ENCODE measurements around the gene WNT1.

WNT1 gene

DNA sequence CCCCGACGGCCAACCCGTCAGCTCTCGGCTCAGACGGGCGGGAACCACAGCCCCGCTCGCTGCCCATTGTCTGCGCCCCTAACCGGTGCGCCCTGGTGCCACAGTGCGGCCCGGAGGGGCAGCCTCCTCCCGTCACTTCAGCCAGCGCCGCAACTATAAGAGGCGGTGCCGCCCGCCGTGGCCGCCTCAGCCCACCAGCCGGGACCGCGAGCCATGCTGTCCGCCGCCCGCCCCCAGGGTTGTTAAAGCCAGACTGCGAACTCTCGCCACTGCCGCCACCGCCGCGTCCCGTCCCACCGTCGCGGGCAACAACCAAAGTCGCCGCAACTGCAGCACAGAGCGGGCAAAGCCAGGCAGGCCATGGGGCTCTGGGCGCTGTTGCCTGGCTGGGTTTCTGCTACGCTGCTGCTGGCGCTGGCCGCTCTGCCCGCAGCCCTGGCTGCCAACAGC is at the start of gene WNT1:
Gene WNT1, plus strand, starts transcription at position 32 of the 450 bp plus-strand sequence. Its CDS starts 329 bp downstream, at position 361.
- no peak for DNase-seq

DNA sequence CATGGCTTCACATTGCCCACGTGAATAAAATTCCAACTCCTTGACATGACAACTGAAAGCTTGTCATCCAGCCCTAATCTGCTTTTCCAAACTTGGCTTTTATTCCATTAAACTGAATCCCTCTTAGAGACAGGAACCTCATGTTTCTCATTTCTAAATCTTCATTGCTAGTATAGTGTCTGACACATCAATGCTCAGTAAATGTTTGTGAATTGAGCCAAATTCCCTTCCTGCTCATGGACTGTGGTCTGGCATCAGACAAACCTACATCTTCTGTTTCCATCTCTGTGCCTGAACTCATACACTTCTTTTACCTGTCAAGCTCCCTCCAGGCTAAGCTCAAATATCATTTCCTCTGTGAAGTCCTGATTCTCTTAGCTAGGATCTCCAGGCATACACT is 48.6 kb upstream of the WNT1 start:
- DNase-seq, result no peak

- no peak for DNase-seq
Observed at GRCh38 chr12:48930475-48930874, 47.6 kb upstream of the WNT1 start.

DNA sequence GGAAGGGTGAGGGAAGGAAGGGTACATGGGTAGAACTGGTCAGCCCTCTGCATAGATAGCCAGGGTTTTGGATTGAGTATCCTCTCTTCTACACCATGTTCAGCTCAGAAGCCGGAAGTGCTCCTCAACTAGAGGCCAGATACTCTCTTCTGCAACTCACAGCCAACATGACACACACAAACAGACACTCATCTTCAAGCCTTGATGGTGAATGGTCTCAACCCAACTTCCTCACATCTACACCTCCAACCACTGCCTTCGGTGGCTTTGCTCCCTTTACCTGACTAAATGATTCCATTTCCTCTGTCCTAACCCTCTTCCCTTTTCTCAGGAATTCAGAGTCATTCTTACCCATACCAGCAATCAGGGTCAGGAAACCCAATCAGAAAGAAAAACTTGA is 45.2 kb upstream of the WNT1 start:
- DNase-seq, result no peak

DNA sequence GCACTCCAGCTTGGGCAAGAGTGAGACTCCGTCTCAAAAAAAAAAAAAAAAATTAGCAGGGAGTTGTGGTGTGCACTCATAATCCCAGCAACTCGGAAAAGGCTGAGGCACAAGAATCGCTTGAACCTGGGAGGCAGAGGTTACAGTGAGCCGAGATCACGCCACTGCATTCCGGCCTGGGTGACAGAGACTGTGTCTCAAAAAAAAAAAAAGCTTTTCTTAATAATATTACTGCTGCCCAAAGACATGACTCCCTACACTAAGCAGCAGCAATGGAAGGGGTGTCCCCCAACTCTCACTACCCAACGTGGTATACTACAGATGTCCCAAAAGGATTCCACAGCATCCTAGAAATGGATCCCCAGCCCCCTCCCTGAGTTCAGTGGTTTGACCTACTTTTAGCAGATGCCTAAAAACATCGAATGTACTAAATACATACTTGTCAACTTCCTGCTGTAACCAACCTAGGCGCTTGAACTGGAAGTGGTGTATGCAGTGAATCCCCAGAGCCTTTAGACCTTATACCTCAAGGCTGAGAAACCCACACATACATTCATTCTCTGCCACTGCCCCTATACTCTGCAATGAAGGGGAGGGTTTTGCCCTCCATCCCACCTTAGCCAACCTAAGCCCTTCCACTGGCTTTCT is 44.3 kb upstream of the WNT1 start:
- no peak for DNase-seq

GRCh38 chr12:48934312-48934706 is 43.8 kb upstream of the WNT1 start:
- no peak for DNase-seq

- DNase-seq, result peak; percentile 86 to 89
Observed at GRCh38 chr12:48936379-48936979, 41.6 kb upstream of the WNT1 start.

DNA sequence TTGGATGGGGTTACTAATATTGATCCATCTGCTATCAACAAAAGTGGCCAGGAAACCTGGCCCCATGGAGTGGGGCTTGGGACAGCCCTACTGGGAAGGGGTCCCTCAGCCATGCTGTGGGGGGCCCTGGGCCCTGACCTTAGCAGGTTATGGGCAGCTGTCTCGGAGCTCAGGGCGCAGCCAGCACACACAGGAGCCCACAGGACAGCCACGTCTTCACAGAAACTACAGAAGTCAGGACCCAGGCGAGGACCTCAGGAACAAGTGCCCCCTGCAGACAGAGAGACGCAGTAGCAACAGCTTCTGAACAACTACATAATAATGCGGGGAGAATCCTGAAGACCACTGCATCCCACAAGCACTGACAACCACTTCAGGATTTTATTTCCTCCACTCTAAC is 41.0 kb upstream of the WNT1 start:
- DNase-seq, result no peak

- DNase-seq, result no peak
Observed at GRCh38 chr12:48938805-48939204, 39.3 kb upstream of the WNT1 start.

DNA sequence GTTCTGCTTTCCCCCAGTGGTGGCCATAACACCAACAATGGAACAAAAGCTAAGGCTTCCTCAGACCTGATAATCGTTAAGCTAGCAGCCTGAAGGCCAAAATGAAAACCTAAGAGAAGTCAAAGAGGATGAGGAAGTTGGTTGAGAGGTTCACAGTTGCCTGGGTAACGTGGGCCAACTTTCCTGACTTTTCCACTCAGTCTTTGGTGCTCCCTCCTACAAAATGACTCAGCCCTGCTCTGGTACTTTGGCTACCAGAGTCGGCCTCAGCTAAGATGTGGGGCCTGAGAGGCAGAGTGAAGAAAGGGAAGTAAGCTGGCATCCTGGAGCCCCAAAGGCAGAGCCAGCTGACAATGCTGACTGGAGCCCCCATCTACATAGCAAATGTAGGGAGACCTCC is 37.9 kb upstream of the WNT1 start:
- no peak for DNase-seq

GRCh38 chr12:48943221-48943620 is 34.9 kb upstream of the WNT1 start:
- no peak for DNase-seq

DNA sequence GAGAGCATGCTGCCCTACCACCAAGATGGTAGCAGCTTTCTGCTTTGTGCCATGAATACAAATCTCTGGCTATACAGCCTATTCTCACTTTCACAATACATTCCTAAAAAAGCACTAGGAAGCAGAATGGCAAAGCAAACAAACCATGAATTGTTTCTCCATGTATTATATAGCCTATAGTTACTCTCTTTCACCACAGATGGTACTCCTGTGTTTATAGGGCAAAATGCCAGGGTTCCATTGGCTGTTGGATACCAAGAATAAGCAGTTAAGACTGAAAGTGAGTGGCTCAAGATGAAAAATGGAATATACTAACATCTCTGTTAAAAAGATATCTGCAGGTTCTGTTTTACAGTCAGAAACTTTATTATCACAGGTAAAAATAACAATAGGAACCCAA is 31.9 kb upstream of the WNT1 start:
- DNase-seq, result no peak

- DNase-seq, result no peak
Observed at GRCh38 chr12:48946943-48947342, 31.2 kb upstream of the WNT1 start.

DNA sequence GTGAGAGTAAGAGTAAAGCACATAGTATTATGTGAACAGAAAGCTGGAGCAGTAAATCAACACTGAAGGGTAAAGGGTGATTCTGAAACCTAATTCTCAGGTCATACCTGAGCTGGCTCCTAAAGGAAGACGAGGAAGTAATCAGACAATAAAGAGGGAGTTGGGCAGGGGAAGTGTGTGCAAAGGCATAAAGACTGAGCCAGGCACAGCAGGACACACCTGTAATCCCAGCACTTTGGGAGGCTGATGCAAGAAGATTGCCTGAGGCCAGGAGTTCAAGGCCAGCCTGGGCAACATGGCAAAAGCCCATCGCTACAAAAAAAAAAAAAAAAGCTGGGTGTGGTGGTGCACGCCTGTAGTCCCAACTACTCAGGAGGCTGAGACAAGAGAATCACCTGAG is 30.4 kb upstream of the WNT1 start:
- DNase-seq, result no peak

DNA sequence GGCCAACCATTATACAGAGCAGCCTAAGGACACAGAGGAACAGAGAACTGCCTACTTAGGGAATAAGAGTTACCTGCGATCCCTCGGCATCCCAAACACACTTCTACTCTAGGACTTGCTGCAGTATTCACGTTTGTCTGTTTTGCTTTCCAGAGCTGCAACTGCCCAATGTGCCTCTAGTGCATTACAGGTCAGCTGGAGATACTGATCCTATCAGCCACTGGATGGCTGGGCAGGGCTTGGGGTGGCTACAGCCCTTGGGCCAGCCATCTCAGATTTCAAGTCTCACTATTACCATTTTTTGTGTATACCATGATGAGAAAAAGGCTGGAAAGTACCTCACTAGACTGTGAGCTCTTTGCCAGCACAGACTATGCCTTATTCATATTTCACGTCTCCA is 25.4 kb upstream of the WNT1 start:
- DNase-seq, result no peak

- DNase-seq, result no peak
Observed at GRCh38 chr12:48954061-48954460, 24.1 kb upstream of the WNT1 start.

GRCh38 chr12:48954841-48955501 is 23.2 kb upstream of the WNT1 start:
- no peak for DNase-seq

- DNase-seq, result no peak
Observed at GRCh38 chr12:48956279-48957140, 21.6 kb upstream of the WNT1 start.

DNA sequence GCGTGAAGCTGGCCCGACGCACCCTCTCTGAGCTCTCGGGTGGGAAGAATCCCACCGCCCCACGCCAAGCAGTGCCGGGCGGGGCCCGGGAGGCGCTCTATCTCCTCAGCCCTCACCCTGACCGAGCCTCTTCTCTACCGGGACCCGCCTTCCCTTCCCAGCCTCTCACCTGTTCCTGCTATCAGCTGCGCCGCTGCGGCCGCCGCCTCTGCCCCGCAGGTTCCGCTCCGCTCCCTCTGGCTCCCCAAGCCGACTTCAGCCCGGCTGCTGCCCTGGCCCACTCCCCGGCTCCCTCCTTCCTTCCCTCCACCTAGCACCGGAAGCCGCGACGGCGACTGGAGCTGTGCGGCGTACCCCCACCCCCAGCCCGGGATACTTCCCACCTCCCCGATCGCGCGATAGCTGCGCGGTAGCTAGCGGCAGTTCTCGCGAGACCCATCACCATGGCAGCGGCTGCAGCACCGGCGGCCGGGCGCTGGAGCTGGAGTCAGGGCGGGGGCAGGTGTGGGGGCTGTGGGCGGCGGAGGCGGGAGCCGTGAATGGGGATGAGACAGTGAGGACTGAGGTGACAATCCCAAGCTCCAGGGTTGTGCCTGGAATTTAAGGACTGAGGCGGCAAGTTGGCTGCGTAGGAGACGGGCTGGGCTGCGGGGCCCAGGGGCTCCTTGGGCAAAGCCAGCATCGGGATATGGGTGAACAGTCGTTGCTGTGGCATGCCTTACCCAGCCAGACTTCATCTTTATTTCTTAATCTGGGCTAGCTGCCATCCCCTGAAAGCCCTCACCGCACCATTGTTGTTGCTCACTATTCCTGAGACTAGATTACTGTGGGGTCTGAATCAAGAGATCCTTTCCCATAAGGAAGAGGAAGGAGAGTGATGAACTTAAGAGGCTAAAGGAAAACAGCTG is 20.7 kb upstream of the WNT1 start, which contains the start of gene ARF3:
Gene ARF3, minus strand, starts transcription at position 347 of the 908 bp plus-strand sequence. CDS start 16,392 bp downstream, outside the sequence.
- DNase-seq, result peak; percentile 88 to 92

- DNase-seq, result no peak
Observed at GRCh38 chr12:48958049-48958388, 20.1 kb upstream of the WNT1 start.

GRCh38 chr12:48960834-48961233 is 17.3 kb upstream of the WNT1 start:
- DNase-seq, result no peak

DNA sequence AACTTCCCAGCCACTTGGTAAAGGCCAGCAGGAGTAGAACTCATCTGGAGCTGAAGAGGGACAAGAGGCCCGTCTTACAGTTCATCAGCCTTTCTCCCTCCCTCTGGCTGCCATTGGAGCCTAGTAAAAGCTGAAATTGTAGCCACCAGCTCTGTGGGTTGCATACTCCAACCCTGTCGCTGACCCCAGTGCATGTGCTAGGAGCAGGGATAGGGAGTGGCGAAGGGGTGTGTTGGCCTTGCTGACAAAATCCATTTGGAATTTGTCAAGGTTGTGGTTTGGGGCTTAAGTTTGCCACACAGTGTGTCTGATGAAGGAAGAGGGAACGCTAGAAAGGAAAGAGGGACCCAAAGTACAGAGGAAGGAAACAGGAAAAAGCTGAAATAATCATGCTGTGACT is 16.8 kb upstream of the WNT1 start:
- no peak for DNase-seq
